Progenitor cell of endocrine pancreas (in vitro differentiated cells): ENCODE data around the gene ZBTB32. TPM values are rescaled to one million over a fixed set of nuclear protein-coding genes. Genes with fewer than 3 reads are reported as not detected.

Experiments
- DNase-seq: peaks from one replicate; pipeline ENCODE4 v3.0.0; 2021; ENCODE audit warnings: low spot score; ENCODE audit not compliant: unreplicated experiment
- H3K27ac Mint-ChIP-seq: 2 replicates; pipeline ENCODE4 v1.8.0; 2021; ENCODE audit warnings: mild to moderate bottlenecking, moderate library complexity, mixed read lengths
- H3K27me3 Mint-ChIP-seq: 2 replicates; pipeline ENCODE4 v1.8.0; 2021; ENCODE audit warnings: mixed read lengths
- H3K36me3 Mint-ChIP-seq: 2 replicates; pipeline ENCODE4 v1.8.0; 2022; ENCODE audit warnings: mixed read lengths; ENCODE audit not compliant: insufficient read depth
- H3K4me1 Mint-ChIP-seq: 2 replicates; pipeline ENCODE4 v1.8.0; 2021; ENCODE audit warnings: low read depth, mixed read lengths
- H3K4me3 Mint-ChIP-seq: 2 replicates; pipeline ENCODE4 v1.8.0; 2021; ENCODE audit warnings: low read depth, mild to moderate bottlenecking, moderate library complexity, mixed read lengths
- H3K9me3 Mint-ChIP-seq: 2 replicates; pipeline ENCODE4 v1.8.0; 2021; ENCODE audit warnings: low read depth, mixed read lengths
- CTCF ChIP-seq: fragments of 200-600 bp; sonication (generic); IDR thresholded peaks from one replicate; pipeline ENCODE4 v1.5.0; 2021; ENCODE audit warnings: antibody characterized with exemption, mild to moderate bottlenecking; ENCODE audit not compliant: unreplicated experiment
- total RNA-seq: library from RNA; stranded (reverse); gene quantifications from 2 replicates; pipeline ENCODE4 v1.2.1, GENCODE V29; 2021

Gene ZBTB32
- total RNA-seq, 1 donor from 2014 or later, result not detected

DNA sequence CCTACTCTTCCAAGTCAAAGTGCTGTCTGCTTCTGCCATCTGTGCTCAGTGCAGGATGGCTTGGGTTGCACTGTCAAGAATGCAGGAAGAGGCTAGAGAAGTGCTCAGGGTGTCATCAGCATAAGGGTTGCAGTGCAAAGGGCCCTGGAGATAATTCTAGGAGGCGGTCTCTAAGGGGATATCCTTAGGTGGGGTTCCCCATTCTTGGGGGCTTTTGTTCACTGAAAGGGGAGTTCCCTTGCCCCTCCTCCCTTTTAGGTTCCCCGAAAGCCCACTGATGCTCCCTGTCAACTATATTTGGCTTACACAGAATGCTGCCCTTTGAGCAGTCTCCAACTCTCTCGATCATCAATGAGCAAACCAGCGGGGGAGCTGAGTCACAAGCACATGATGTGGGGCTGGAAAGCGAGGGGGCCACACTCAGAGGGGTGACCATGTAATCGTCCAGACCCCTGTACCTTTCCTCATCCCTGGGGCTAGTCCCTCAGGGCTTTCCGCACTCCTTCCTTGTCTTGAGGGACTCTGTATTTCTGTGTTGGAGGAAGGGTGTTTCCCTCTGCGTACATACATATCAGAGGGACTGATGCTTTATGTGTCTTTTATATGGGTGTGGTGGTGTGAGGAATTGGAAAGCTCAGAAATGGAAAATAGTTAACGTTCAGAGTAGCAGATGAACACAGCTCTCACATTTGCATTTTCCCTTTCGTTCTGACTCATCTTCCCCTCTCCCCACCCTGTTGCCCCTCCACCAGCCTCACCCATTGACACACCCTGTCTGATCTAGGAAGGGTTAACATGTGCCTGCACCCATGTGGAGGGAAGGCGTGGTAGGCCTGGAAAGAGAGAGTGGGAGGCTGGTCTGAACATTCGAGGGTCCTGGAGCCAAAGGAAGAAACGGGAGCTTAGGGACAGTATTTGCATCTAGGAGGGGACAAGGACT lies 6.7 kb downstream of the ZBTB32 start:
- TF ChIP-seq CTCF, result no peak
- Mint-ChIP-seq H3K36me3 (no peaks in the 10 kb centered on the region), H3K27ac (peak overlapping the region; percentile 59), H3K4me3 (no peak overlapping the region), H3K9me3 (no peaks in the 10 kb centered on the region), H3K4me1 (peaks cover 9% of the 10 kb centered on the region), H3K27me3 (no peaks in the 10 kb centered on the region)
- no peak for DNase-seq

- Mint-ChIP-seq H3K36me3 (no peaks in the 10 kb centered on the region), H3K27ac (no peak overlapping the region), H3K4me3 (no peak overlapping the region), H3K9me3 (no peaks in the 10 kb centered on the region), H3K27me3 (no peaks in the 10 kb centered on the region), H3K4me1 (peaks cover 13% of the 10 kb centered on the region)
- DNase-seq, result no peak
- TF ChIP-seq CTCF, result no peak
Observed at GRCh38 chr19:35712567-35713505, 8.5 kb downstream of the ZBTB32 start.

GRCh38 chr19:35713506-35713850 lies 9.1 kb downstream of the ZBTB32 start:
- TF ChIP-seq CTCF, result no peak
- DNase-seq, result no peak
- Mint-ChIP-seq H3K9me3 (no peaks in the 10 kb centered on the region), H3K36me3 (no peaks in the 10 kb centered on the region), H3K27ac (no peak overlapping the region), H3K4me1 (peaks cover 13% of the 10 kb centered on the region), H3K4me3 (no peak overlapping the region), H3K27me3 (no peaks in the 10 kb centered on the region)

- Mint-ChIP-seq H3K4me3 (no peak overlapping the region), H3K4me1 (peaks cover 15% of the 10 kb centered on the region), H3K27me3 (no peaks in the 10 kb centered on the region), H3K27ac (peak overlapping the region; percentile 19), H3K9me3 (no peaks in the 10 kb centered on the region), H3K36me3 (no peaks in the 10 kb centered on the region)
- DNase-seq, result no peak
- no peak for TF ChIP-seq CTCF
Observed at GRCh38 chr19:35713904-35714495, 9.6 kb downstream of the ZBTB32 start.
